ENCODE results near the gene TSPYL4.

- TF ChIP-seq CTCF (IDR thresholded peaks at IDR 0.05) (peak; percentile 75 to 96 (median 88)), POLR2A (IDR thresholded peaks at IDR 0.05) (no peak)
Observed at GRCh38 chr6:116287689-116288282, 33.9 kb upstream of the TSPYL4 start.

Measured in heart left ventricle (tissue), 13 donors.